Memory B cell (primary cell): Measurements from ENCODE around the gene GPATCH8.

ENCODE experiments used
- ATAC-seq: fragments of 150-1000 bp; cut with Tn5 transposase; 2 replicates; pipeline ENCODE4 v1.10.0; 2021; ENCODE audit warnings: low read depth, mild to moderate bottlenecking, moderate library complexity
- DNase-seq, 2 donors: peaks; one replicate each; pipeline ENCODE4 v3.0.0; 2022; ENCODE audit warnings: low spot score in 2 of 2
- H3K27ac Mint-ChIP-seq: one replicate; pipeline ENCODE4 v1.8.0; 2022; ENCODE audit warnings: mild to moderate bottlenecking, moderate library complexity, mixed read lengths
- H3K27me3 Mint-ChIP-seq: one replicate; pipeline ENCODE4 v1.8.0; 2022; ENCODE audit warnings: mixed read lengths
- H3K36me3 Mint-ChIP-seq: one replicate; pipeline ENCODE4 v1.8.0; 2022; ENCODE audit warnings: mild to moderate bottlenecking, mixed read lengths
- H3K4me1 Mint-ChIP-seq: one replicate; pipeline ENCODE4 v1.8.0; 2022; ENCODE audit warnings: mixed read lengths
- H3K4me3 Mint-ChIP-seq: one replicate; pipeline ENCODE4 v1.8.0; 2022; ENCODE audit warnings: mild to moderate bottlenecking, moderate library complexity, mixed read lengths
- H3K9me3 Mint-ChIP-seq: one replicate; pipeline ENCODE4 v1.8.0; 2022; ENCODE audit warnings: mixed read lengths

GPATCH8 gene

DNA sequence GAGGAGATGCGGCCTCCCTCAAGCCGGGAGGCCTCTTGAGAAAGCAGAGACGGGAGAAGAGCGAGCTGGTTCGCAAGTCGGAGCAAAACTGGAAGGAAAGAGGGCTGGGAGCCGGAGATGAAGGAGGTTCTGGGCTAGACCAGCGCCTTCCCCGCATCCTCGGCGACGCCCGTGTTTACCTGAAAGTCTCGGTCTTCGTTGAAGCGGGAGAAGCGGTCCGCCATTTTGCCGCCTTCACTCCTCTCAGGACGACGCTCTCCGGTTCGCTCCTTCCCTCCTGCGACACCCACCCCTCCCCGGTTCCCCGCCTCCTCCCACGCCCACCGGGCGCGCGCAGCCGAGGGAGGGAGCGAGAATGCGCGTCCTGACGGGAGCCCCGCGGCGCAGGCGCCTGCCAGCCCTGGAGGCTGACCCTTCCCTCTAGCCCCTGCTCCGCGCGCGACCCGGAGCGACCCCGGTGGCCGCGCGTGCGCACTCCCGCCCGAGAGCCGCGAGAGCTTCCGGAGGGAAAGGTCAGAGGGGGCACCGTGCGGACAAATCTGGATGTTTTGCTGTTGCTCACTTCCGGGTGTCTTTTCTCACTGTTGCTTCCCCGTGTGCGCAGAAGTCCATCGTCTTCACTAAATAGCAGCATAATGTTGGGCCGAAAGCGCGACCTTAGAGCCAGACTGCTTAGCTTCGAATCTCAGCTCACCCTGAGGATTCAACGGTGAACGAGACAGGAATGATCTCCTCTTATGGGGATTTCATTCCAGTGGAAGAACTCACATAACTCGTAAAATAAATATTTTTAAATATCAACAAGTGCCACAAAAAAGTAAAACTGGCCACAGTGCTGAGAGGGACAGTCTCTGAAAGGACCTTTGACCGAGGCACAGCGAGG is at the start of gene GPATCH8:
GPATCH8 (minus strand) TSS at position 260 of the 883 bp plus-strand sequence; CDS start at position 224, 36 bp downstream.
- H3K36me3 Mint-ChIP-seq: no peaks in the 10 kb centered on the region
- ATAC-seq (peak; percentile 89), DNase-seq (peak; percentile 91 to 95)
- peaks cover 8% of the 10 kb centered on the region for H3K27me3 Mint-ChIP-seq
- peaks cover 23% of the 10 kb centered on the region for H3K4me1 Mint-ChIP-seq
- H3K4me3 Mint-ChIP-seq: peak within 1 kb of the TSS; percentile 94
- H3K9me3 Mint-ChIP-seq: peaks cover 1% of the 10 kb centered on the region
- H3K27ac Mint-ChIP-seq: peak within 1 kb of the TSS; percentile 98

GRCh38 chr17:44552361-44552760 is 49.2 kb upstream of the GPATCH8 start:
- no peak overlapping the region for H3K27ac Mint-ChIP-seq
- H3K27me3 Mint-ChIP-seq: peaks cover 21% of the 10 kb centered on the region
- no peak overlapping the region for H3K4me3 Mint-ChIP-seq
- DNase-seq (no peak), ATAC-seq (no peak)
- H3K36me3 Mint-ChIP-seq: no peaks in the 10 kb centered on the region
- H3K4me1 Mint-ChIP-seq: peaks cover 8% of the 10 kb centered on the region
- no peaks in the 10 kb centered on the region for H3K9me3 Mint-ChIP-seq

DNA sequence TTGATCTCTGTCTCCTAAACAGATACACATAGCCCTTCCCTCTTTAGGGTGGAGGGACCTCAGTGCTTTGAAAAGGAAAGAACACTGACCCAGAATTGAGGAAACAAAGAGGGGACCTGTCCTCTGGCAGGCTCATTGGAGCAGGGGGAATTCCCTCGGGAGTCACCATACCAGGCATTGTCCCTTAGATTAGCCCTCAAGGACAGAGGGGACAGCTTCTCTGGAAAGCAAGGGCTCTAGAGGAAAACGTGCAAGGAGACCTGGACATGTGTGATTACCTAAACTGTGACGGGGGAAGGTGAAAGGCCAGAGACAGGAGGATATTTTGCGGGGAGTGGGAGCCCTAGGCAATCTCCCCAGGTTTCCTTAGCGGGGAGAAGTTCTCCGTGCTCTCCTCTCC is 46.5 kb upstream of the GPATCH8 start:
- Mint-ChIP-seq H3K27me3 (peaks cover 26% of the 10 kb centered on the region), H3K4me3 (no peak overlapping the region), H3K27ac (no peak overlapping the region), H3K4me1 (no peaks in the 10 kb centered on the region), H3K9me3 (no peaks in the 10 kb centered on the region), H3K36me3 (no peaks in the 10 kb centered on the region)
- ATAC-seq (no peak), DNase-seq (no peak)

GRCh38 chr17:44548376-44549230 is 45.4 kb upstream of the GPATCH8 start:
- no peaks in the 10 kb centered on the region for H3K4me1 Mint-ChIP-seq
- DNase-seq: no peak
- no peaks in the 10 kb centered on the region for H3K9me3 Mint-ChIP-seq
- ATAC-seq: no peak
- H3K4me3 Mint-ChIP-seq: no peak overlapping the region
- H3K27me3 Mint-ChIP-seq: peaks cover 29% of the 10 kb centered on the region
- H3K27ac Mint-ChIP-seq: no peak overlapping the region
- H3K36me3 Mint-ChIP-seq: no peaks in the 10 kb centered on the region

DNA sequence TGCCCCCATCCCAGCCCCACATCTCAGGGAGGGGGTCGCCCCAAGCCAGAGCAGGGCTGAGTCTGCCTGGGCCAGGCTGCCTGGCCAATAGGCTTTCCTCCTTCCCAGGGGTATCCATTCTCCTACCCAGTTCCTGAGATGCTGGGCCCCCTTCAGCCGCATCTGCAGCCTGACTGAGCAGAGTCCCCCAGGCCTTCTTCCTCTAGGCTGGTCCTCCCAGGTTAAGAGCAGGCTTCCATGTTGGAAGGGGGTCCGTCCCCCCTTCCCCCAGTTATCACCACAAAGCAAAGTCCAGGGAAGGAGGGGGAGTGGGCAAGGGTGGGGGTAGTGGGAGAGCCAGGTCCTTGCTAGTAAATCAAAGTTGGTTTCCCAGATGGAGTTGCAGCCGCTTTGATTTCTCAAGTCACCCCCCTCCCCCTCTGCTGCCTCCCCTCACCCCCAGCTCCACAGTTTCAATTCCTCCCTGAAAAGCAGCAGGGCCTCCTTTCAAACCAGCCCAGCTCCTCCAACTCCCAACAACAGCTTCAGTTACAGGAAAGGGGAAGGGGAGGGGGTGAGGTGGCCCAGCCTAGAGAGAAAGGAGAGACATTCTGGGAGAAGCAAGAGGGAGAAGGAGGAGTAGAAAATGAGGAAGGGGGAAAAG is 44.5 kb upstream of the GPATCH8 start:
- ATAC-seq: no peak
- no peak for DNase-seq
- Mint-ChIP-seq H3K27ac (no peak overlapping the region), H3K4me3 (no peak overlapping the region), H3K36me3 (no peaks in the 10 kb centered on the region), H3K4me1 (no peaks in the 10 kb centered on the region), H3K9me3 (no peaks in the 10 kb centered on the region), H3K27me3 (peaks cover 32% of the 10 kb centered on the region)

GRCh38 chr17:44546671-44547606 is 43.7 kb upstream of the GPATCH8 start:
- no peak for DNase-seq
- H3K27me3 Mint-ChIP-seq: peaks cover 31% of the 10 kb centered on the region
- H3K9me3 Mint-ChIP-seq: no peaks in the 10 kb centered on the region
- no peak for ATAC-seq
- H3K4me3 Mint-ChIP-seq: no peak overlapping the region
- no peak overlapping the region for H3K27ac Mint-ChIP-seq
- H3K36me3 Mint-ChIP-seq: no peaks in the 10 kb centered on the region
- no peaks in the 10 kb centered on the region for H3K4me1 Mint-ChIP-seq

GRCh38 chr17:44543905-44544523 is 40.8 kb upstream of the GPATCH8 start:
- H3K4me3 Mint-ChIP-seq: no peak overlapping the region
- H3K27ac Mint-ChIP-seq: no peak overlapping the region
- DNase-seq (no peak), ATAC-seq (no peak)
- no peaks in the 10 kb centered on the region for H3K36me3 Mint-ChIP-seq
- no peaks in the 10 kb centered on the region for H3K4me1 Mint-ChIP-seq
- H3K9me3 Mint-ChIP-seq: no peaks in the 10 kb centered on the region
- peaks cover 31% of the 10 kb centered on the region for H3K27me3 Mint-ChIP-seq

GRCh38 chr17:44543213-44543904 is 40.2 kb upstream of the GPATCH8 start:
- Mint-ChIP-seq H3K4me1 (no peaks in the 10 kb centered on the region), H3K36me3 (no peaks in the 10 kb centered on the region), H3K4me3 (no peak overlapping the region), H3K9me3 (no peaks in the 10 kb centered on the region), H3K27ac (no peak overlapping the region), H3K27me3 (peaks cover 30% of the 10 kb centered on the region)
- DNase-seq: no peak
- no peak for ATAC-seq

DNA sequence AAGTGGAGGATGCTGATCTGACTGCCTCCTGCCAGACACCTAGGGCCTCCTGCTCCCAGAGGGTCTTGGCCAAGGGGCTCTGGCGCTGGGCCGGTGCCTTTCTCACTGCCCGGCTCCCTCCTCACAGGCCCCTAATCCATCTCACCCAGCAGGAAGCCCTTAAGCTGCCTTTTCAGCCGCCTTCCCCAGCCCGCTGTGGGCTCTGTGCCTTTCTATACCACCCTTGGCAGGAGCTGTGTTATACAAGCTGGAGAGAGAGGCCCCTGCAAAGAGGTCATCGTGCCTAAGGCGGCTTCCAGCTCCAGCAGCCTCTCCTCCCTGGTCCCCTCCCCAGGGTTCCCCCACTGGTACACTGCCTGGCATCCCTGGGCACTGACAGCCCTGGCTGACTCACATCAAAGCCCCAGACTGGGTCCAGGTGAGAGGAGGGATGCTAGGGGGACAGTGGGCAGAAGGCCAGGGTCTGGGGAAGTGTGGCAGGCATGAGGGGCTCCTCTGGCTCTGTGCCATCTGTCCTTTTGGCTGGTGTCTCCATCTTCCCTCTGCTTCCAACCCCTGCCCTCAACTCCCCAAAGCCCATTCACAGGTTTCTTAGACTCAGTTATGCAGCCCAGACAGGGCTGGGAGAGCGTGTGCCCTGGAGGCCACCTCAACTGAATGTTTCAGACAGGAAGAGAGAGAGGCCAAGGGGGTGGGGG is 38.8 kb upstream of the GPATCH8 start:
- ATAC-seq: no peak
- Mint-ChIP-seq H3K27me3 (peaks cover 27% of the 10 kb centered on the region), H3K27ac (no peak overlapping the region), H3K36me3 (no peaks in the 10 kb centered on the region), H3K9me3 (no peaks in the 10 kb centered on the region), H3K4me1 (no peaks in the 10 kb centered on the region), H3K4me3 (no peak overlapping the region)
- no peak for DNase-seq

DNA sequence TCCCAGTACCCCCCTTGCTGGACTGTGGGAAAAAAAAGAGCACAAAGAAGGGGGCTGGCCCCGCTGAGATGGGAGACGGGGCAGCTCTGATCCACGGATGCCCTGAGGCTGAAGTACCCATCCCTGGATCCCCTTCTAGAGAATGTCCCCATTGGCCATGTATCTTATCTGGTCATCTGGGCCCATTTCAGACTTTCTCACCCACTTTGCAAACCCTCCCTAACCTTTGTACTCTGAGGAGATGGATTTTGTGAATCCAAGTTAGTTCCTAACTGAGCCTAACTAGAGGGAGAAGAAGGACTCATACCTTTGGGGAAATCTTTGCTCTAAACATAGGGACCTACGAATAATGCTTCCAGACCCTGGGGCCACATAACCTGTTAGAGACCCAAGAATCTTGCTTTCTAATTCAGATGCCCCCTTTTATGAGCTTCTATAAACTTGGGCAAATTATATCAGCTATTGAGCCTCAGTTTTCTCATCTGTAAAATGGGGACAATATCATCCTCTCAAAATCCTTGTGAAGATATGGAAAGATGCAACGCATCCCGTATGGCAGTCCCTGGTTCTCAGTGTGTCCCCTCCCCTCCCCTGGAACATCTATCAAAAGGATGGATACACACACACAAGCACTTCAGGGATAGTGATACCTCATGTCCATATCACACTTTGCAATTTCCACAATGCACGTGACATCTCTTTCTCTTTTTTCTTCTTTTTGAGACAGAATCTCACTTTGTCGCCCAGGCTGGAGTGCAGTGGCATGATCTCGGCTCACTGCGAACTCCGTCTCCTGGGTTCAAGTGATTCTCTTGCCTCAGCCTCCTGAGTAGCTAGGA is 37.3 kb upstream of the GPATCH8 start:
- DNase-seq: no peak
- Mint-ChIP-seq H3K36me3 (no peaks in the 10 kb centered on the region), H3K27me3 (peaks cover 22% of the 10 kb centered on the region)

DNA sequence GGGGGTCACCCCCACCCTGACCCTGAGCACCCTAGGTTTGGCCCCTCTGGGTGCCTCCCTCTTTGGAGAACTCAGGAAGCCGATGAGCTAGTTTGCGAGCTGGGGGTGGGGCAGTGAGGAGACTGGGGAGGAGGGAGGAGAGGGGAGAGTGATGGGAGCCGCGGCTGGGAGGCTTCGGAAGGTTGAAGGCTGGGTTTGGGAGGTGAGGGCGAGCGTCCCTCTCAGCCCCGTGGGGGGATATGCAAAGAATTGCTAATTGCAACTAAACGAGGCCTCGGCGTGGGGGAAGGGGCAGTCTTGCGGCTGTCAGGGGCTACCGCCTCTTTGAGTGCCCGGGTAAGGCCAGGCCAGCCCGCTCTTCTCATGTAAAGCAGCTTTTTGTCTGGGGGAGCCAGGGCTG is 36.5 kb upstream of the GPATCH8 start:
- DNase-seq (no peak), ATAC-seq (no peak)
- Mint-ChIP-seq H3K4me3 (no peak overlapping the region), H3K9me3 (no peaks in the 10 kb centered on the region), H3K27ac (no peak overlapping the region), H3K36me3 (no peaks in the 10 kb centered on the region), H3K4me1 (peaks cover 5% of the 10 kb centered on the region), H3K27me3 (peaks cover 20% of the 10 kb centered on the region)

More for the DNA sequence above, 37.3 kb upstream of the GPATCH8 start:
- no peak for ATAC-seq
- Mint-ChIP-seq H3K4me1 (peaks cover 5% of the 10 kb centered on the region), H3K9me3 (no peaks in the 10 kb centered on the region), H3K4me3 (no peak overlapping the region), H3K27ac (no peak overlapping the region)
